ENCODE results near the gene AFDN. TPM values are rescaled to one million over a fixed set of nuclear protein-coding genes. Genes with fewer than 3 reads are reported as not detected.

The AFDN gene
- total and polyA plus RNA-seq, 2 of the 8 experiments (the other 6 are each of a cell fraction or from before 2014, with no cell fraction given): 53.4 to 192 TPM

DNA sequence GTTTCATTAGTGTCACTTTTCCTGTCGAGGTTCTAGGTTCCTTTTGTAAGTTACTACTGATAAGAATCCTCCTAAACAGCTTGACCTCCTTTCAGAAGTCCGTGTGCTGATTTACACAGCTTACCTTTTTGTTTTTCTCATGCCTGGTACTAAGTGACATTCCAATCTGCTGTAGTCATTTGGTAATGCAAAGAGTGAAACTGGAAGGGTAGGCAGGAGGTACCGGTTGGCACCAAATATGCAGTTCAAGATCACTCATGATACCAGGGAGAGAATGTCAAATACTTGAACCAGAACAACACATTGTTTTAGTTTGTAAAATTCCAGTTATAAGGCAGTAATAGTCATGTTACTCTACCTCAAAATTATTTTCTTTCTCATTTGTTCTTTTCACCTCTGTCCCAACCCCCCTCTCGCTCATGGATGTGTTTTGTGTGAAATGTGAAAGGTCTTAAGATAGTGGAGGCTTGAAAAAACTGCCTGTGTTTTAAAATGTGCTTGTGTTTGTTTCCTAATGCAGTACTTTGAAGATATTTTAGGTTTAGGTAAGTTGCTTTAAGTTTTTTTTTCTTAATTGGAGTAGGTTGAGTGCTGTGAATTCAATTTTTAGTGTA, 23.2 kb downstream of the AFDN start:
- H3K14ac ChIP-seq (ENCODE audit: insufficient read length): no peak overlapping the region
- no peaks in the 10 kb centered on the region for H3K36me3 ChIP-seq (ENCODE audit: control insufficient read depth in 2 of 4, insufficient read depth in 4 of 4, low read length in 3 of 4)
- peak overlapping the region; percentile 25 for H4K5ac ChIP-seq (ENCODE audit: insufficient read length, low read depth, low read length)
- no peak overlapping the region; the same call in 1 of the 2 replicates for H2BK12ac ChIP-seq (ENCODE audit: low read depth, low read length)
- H2BK5ac ChIP-seq (ENCODE audit: low read depth, low read length): no peak overlapping the region
- peak overlapping the region; percentile 25 to 30; a peak in 3 of 4 replicates for H3K4me2 ChIP-seq (ENCODE audit: insufficient read depth in 1 of 2, low read depth in 2 of 2, low read length in 2 of 2)
- H3K9me3 ChIP-seq (ENCODE audit: insufficient read depth in 2 of 2, low read depth in 1 of 2, low read length in 1 of 2): no peaks in the 10 kb centered on the region
- no peak overlapping the region for H2AK5ac ChIP-seq (ENCODE audit: low read depth, low read length)
- no peak overlapping the region for H4K8ac ChIP-seq (ENCODE audit: extremely low read depth, insufficient read depth, low read length)
- DNase-seq (ENCODE audit: low read depth in 1 of 2, low spot score in 2 of 2) (no peak), FAIRE-seq (peak; percentile 92)
- H3K23me2 ChIP-seq (ENCODE audit: low read depth, low read length): no peaks in the 10 kb centered on the region
- H3K79me2 ChIP-seq (ENCODE audit: control insufficient read depth in 1 of 2, insufficient read depth in 2 of 2, low read length in 2 of 2): peaks cover 23 to 100% of the 10 kb centered on the region in 2 experiments; a peak in 3 of 4 replicates
- 19% methylated on average over 4 of the region's 4 CpGs; no CpG with 5 or more reads in 1 of the 2 experiments for WGBS, 2 experiments (ENCODE audit: extremely low coverage in 1 of 2, insufficient coverage in 1 of 2, insufficient read length in 1 of 2, insufficient replicate concordance in 2 of 2, low coverage in 1 of 2, low lambda C conversion rate in 2 of 2, missing lambda C conversion rate in 1 of 2)
- H3K23ac ChIP-seq (ENCODE audit: insufficient read length): no peak overlapping the region
- peak overlapping the region in 1 of 4 experiments; percentile 28; a peak in 1 of 8 replicates for H3K4me3 ChIP-seq (ENCODE audit: extremely low read depth in 1 of 4, insufficient read depth in 2 of 4, low read depth in 3 of 4, low read length in 4 of 4)
- no peak overlapping the region for H3K56ac ChIP-seq (replicated peaks; ENCODE audit: insufficient read length, low read depth, low read length)
- ChIA-PET CTCF (ENCODE audit: partially characterized antibody) (interaction anchor here (0.5 to 1.4 kb wide), 3 partner anchors 12 to 611 kb away, joined by 3 to 4 read pairs (median 3); no protein-coding TSS in a partner anchor), POLR2A (ENCODE audit: partially characterized antibody) (interaction anchor here (0.5 to 1.3 kb wide), 6 partner anchors 11 to 131 kb away, joined by 3 to 5 read pairs (median 4); no protein-coding TSS in a partner anchor)
- H2BK20ac ChIP-seq (ENCODE audit: low read length): no peak overlapping the region
- H4K20me1 ChIP-seq (replicated peaks in 1 of 2; ENCODE audit: control insufficient read depth in 1 of 2, insufficient read depth in 2 of 2, low read length in 2 of 2): peaks cover 0 to 6% of the 10 kb centered on the region in 2 experiments
- H3K79me1 ChIP-seq (ENCODE audit: low read depth, low read length): 0 out of 2 replicates have a peak, but pooled peaks cover 3% of the 10 kb centered on the region
- no peak overlapping the region for H3K4ac ChIP-seq (replicated peaks; ENCODE audit: insufficient read length, low read depth, low read length)
- no peak overlapping the region for H3K18ac ChIP-seq (ENCODE audit: extremely low read depth, low read length)
- peaks cover 0 to 27% (median 12%) of the 10 kb centered on the region in 4 experiments; a peak in 5 of 7 replicates for H3K4me1 ChIP-seq (replicated peaks in 1 of 4; ENCODE audit: control insufficient read depth in 3 of 4, insufficient read depth in 4 of 4, low read length in 3 of 4)
- peak overlapping the region; percentile 64 for H3K27ac ChIP-seq (ENCODE audit: low read depth, low read length)
- H3K9ac ChIP-seq (replicated peaks in 1 of 4; ENCODE audit: extremely low read depth in 1 of 4, low read depth in 3 of 4, low read length in 3 of 4): no peak overlapping the region
- no peak overlapping the region for H2BK15ac ChIP-seq (ENCODE audit: low read length)
- no peaks in the 10 kb centered on the region for H3K27me3 ChIP-seq (replicated peaks in 1 of 4; ENCODE audit: control insufficient read depth in 3 of 4, extremely low read depth in 1 of 4, insufficient read depth in 3 of 4, low read length in 3 of 4)
- no peak overlapping the region for H2BK120ac ChIP-seq (replicated peaks; ENCODE audit: low read depth, low read length)
- no peak overlapping the region for H4K91ac ChIP-seq (replicated peaks; ENCODE audit: insufficient read length, low read length)
- H2AFZ ChIP-seq (ENCODE audit: low read length): no peak overlapping the region
- TF ChIP-seq TAF7 (optimal IDR thresholded peaks at IDR 0.05; ENCODE audit: borderline replicate concordance, low read depth, low read length) (no peak), RFX5 (IDR thresholded peaks at IDR 0.05; ENCODE audit: borderline replicate concordance, low read depth, low read length) (no peak), BACH1 (IDR thresholded peaks at IDR 0.05; ENCODE audit: low read length) (no peak), CBX8 (IDR thresholded peaks at IDR 0.05; ENCODE audit: borderline replicate concordance, low read depth, low read length) (no peak), SIX5 (IDR thresholded peaks at IDR 0.05; ENCODE audit: low read depth, low read length) (no peak), KDM5A (IDR thresholded peaks at IDR 0.05; ENCODE audit: low read length) (no peak), FOSL1 (IDR thresholded peaks at IDR 0.05; ENCODE audit: insufficient read depth, low read depth, low read length) (no peak), CREB1 (IDR thresholded peaks at IDR 0.05) (no peak), EGR1 (IDR thresholded peaks at IDR 0.05; ENCODE audit: borderline replicate concordance, low read depth, low read length) (no peak), SRF (IDR thresholded peaks at IDR 0.05; ENCODE audit: low read depth, low read length) (peak; percentile 49; the same call in 1 of the 2 replicates), GABPA (IDR thresholded peaks at IDR 0.05; ENCODE audit: borderline replicate concordance, insufficient read depth, low read length) (no peak), JUN (IDR thresholded peaks at IDR 0.05; ENCODE audit: low read depth, low read length) (peak; percentile 93), ZNF274 (IDR thresholded peaks at IDR 0.05; ENCODE audit: borderline replicate concordance, extremely low read depth, low read length) (no peak), SP1 (IDR thresholded peaks at IDR 0.05; ENCODE audit: low read depth, low read length) (0 out of 2 replicates have a peak, but pooled peaks have one; percentile 40)

Measured in H1 (cell line).